Activated gamma-delta T cell treated with anti-CD3 and anti-CD28 coated beads, Interleukin-2, amount 50 U/mL, for 16 hours (primary cell): ENCODE results near the gene SCRN1.

ENCODE experiments used
- DNase-seq: peaks from one replicate; pipeline ENCODE4 v3.0.0-alpha.2; 2020; ENCODE audit warnings: low read depth

SCRN1 gene, protein sequence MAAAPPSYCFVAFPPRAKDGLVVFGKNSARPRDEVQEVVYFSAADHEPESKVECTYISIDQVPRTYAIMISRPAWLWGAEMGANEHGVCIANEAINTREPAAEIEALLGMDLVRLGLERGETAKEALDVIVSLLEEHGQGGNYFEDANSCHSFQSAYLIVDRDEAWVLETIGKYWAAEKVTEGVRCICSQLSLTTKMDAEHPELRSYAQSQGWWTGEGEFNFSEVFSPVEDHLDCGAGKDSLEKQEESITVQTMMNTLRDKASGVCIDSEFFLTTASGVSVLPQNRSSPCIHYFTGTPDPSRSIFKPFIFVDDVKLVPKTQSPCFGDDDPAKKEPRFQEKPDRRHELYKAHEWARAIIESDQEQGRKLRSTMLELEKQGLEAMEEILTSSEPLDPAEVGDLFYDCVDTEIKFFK

DNA sequence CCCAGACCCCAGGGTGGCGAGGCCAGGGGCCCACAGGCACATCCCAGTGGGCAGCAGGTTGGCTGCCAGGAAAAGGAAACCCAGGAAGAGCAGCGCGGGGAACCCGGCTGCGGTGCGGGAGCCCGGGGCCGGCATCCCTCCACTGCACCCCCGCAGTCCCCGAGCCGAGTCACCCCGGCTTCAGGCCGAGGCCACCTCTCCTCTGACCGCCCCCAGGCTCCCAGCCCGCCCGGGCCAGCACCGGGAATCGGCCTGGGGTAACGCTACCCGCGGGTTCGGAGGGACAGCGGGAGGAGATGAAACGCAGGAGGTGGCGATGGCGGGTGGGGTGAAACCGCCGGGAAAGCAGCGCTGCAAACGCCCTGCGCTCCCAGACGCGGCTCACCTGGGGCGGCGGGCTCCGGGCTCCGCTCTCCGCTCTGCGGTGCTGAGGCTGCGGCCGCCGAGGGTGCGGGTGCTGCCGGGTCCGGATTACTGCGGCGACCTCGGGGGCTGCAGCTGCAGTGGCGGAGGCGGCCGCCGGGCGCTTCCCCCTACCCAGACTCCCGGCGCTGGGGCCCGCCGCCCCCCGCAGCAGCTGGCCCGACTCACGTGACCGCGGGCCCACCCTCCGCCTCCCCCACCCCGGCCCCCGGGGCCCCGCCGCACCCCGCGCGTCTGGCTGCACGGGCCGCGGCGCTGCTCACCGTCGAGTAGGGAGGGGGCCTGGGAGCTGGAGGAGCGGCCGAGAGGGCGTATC is at the start of gene SCRN1:
TSS of gene SCRN1 (minus strand) at position 545 of the 739 bp plus-strand sequence. CDS start 20,734 bp downstream, outside the sequence.
- peak; percentile 3 for DNase-seq

DNA sequence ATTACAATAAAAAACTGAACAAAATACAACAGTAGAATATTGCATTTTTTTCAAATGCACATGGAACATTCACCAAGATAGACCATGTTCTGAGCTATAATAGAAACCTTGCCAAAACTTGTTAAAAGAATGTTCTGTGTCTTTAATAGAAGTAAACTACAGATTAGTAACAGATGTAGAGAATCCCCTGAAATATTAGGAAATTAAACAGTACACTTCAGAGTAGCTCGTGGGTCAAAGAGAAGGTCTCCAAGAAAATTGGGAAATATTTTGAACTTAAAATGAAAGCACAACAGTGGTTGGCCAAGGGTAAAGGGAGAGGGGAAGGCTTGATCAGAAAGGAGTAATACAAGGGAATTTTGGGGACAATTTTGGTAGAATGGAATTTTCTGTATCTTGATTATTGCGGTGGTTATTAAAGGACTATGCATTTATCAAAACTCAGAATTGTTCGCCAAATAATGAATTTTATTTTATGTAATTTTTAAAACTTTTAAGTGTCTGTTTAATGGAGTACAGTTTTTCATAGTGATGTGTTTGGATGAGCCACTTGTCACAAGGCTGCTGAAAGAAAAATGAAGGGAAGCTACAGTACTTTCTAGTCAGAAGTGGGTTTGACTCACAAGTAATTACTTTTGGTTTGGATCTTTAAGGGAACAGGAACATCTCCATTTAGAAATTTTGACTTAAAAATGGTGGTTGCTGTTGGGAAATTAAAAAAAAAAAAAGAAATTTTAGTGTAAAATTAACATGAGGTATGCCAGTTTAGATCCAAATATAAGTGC is 48.8 kb upstream of the SCRN1 start:
- DNase-seq, result no peak

DNA sequence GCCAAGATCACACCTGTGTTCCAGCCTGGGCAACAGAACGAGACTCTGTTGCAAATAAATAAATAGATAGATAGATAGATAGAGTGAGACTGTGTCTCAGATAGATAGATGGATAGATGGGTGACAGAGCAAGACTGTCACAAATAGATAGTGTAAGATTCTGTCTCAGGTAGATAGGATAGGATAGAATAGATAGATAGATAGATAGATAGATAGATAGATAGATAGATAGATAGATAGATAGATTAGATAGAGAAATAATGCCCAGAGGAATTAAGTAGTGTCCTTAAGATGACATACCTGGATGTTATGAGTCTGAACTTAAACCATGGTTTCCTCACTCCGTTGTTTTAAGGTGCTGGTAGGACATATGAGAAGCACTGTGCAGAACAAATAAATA is 46.6 kb upstream of the SCRN1 start:
- no peak for DNase-seq

DNA sequence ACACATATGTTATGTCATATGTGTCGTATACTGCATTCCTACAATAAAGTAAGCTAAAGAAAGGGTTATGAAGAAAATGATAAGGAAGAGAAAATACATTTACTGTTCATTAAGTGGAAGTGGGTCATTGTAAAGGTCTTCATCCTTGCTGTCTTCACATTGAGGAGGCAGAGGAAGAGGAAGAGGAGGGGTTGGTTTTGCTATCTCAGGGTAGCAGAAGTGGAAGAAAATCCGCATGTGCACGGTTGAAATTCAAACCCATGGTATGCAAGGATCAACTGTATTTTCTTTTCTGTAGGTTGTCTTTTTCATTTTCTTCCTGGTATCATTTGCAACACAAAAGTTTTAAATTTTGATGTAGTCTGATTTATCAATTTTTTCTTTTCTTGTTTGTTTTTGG is 44.9 kb upstream of the SCRN1 start:
- no peak for DNase-seq

DNA sequence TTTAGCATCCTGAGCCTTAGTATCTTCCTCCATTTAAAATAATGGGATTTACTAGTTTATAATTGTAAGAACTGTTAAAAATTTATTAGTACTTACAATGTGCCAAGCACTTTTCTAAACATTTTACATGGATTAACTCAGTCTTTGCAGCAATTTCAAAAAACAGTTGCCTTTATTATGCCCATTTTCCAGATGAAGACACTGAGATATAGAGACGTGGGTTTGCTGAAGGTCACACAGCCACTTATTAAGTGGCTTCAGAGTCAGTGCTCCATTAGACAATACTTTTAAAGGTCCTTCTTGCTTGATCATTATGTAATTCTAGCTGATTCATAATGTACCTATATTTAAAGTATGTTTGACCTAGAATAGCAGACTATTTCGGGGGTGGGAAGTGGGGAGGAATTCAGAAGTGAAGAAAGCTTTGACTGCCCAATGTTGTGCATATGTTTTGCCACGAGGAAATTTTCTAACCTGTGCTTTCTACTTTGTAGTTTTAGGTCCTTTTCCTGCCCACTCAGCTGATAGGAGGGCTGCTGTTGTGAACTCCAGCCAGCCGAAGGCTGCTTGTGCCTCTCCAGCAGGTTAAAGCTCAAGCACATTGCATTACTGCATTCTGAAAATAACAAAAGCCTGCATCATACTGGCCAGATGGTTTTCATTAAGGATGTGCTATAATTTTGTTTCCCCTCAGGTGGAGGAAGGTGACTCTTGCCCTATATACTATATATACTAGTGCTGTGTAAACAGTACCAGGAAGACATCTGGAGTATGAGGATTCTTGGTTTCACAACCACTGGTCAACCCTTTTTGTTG is 42.9 kb upstream of the SCRN1 start:
- DNase-seq, result no peak

DNA sequence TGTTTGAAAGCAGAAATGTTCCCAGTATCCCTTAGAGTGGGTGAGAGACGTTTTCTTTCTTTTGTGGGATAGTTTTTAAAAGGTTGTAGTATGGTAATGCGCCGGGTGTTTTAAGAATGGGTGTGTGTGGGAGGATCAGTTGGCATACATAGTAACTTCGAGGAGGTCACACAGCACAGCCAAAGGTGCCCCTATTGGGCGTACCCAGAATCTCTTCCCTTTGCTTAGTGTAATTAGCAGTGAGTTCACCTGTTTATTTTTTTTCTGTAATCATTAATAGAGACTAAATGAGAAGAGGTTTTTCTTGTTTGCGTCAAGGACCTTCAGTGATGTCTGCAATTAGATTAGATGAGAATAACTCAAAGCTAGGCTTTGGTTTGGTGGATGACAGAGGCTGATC is 40.1 kb upstream of the SCRN1 start:
- DNase-seq, result no peak

DNA sequence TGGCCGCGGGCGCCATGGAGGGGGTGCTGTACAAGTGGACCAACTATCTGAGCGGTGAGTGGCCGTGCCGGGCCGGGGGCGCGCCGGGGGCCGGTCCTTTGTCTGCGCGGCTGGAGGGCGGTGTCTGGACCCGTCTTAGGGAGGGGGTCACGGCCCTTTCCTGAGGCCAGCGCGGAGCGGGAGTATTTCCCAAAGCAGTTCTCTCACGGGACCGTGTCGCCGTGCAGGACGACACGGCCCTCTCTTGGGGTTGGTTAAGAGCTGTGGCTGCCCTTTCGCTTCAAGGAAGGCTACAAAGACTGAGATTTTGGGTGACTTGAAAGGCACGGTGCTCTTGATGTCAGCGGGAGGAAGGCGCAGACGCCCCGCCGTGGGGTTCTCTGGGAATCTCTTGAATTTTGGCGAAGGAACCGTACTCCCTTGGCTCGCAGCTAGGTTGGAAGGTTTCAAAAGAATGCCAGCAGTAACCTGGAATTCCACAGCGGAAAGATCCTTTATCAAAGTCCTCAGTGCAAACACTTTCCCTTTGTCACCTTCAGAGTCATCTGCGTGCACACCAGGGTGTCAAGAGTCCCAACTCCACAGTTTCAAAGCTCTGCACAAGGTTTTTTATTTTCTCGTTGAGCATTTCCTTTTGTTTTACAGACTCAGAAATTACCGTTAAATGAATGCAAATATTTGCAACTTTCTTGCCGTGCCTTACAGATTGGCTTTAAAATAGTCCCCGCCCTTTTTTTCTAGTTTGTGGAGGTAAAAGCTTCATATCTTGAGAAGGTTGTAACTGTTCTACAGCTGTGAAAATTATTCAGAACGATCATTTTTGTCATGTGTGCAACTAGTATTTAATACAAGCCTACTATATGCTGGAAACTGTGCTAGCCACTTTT is 39.4 kb upstream of the SCRN1 start:
- no peak for DNase-seq

DNA sequence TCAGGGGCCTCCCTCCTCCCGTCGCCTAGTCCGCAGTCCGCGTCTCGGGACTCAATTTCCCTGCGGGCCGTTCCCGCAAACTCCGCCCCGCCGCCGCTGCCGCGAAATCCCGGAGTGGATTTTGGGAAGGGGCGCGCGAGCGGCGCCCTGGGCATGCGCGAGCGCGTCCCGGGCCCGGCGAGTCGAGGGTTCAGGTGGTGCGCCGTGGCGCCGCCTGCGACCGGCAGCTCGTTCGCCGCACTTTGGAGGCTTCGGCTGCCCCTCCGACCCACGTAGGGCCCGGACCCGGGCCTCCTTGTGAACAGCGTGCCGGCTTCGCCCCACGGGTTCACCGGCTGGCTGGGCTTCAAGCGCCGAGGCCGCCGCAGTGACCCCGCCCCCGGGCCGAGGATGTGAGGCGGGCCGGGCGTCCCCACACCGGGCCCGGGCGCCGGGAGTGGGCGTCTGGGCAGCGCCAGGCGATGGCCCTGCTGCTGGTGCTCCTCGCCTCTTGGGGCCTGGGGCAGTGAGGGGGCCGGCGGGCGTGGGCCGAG is 38.7 kb upstream of the SCRN1 start, which contains the start of gene PLEKHA8:
TSS of gene PLEKHA8 (plus strand) at position 197 of the 533 bp plus-strand sequence. CDS start 351 bp downstream, outside the sequence.
- peak; percentile 77 for DNase-seq

DNA sequence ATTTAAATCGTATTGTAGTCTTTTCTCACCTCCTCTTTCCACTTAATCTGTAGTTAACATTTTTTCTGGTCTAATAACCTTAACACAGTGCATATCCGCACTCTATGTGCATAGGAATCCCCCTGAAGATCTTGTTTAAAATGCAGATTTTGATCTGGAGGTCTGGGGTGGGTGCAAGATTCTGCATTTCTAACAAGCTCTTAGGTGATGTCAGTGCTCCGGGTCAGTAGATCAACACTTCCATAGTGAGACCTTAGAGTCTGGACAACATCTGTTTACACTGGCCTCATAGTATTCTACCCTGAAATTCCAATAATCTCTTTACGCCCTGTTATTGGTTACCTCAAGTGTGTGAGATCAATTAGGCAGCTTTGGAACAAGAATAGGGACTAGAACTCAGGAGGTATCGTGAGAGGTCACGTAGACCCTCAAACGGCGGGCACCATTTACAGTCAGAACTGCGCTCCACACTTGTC is 38.2 kb upstream of the SCRN1 start:
- DNase-seq, result no peak

DNA sequence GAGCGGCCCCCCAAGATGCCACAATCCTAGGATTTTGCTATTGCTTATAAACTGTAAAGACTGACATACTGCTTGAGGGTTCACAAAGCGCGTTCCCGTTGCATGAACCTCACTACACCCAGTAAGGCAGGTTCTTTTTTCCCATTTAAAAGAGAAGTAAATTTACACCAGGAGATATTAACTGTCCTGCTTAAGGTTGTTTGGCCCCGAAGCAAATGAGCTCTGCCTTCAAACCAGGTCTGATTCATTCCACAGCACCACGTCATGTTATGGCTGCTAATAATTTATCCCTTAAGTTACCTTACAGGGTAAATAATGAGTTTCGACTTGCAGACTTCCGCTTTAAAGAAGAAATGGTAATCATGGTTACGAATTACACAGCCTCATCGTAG is 37.5 kb upstream of the SCRN1 start:
- DNase-seq, result no peak

DNA sequence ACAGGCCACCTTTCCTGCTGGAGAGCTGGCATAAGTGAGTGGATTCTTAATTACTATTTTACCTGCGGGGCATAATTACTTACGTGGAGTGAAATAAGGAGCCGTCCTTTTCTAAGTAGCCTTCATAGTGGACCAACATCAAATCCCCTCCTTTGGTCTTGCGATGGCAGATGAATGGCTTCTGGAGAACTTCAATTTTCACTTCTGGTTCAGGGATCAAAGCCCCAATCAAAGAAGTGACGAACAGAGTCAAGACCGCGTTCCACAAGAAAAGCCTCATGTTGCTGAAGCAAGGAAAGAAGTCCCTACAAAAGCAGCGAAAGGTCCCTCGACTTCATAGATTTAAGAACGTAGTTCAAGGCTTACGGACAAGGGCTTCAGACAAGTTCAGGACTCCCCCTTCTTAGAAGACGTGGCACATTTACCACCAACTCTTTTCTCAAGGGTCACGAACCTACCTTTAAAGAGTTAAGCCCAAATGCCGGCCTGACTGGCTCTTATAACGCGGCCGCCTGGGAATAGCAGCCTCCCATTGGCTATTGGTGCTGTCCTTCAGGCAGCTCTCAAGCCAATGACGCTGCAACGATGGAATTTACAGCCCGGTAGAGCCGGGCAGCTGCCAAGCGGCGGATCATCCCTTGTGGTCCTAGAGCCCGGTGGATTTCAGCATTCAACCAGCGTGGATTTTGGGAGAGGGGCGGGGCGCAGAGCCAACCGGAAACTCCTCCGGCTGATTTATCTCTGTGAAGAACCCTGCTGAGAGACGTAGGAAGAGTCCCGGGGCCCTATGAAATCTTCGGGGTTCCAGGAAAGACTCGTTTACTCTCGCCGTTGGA is 36.8 kb upstream of the SCRN1 start, which contains the start of gene FKBP14:
TSS of gene FKBP14 (minus strand) at position 474 of the 836 bp plus-strand sequence. CDS start at position 280, 194 bp downstream.
- peak; percentile 88 for DNase-seq

DNA sequence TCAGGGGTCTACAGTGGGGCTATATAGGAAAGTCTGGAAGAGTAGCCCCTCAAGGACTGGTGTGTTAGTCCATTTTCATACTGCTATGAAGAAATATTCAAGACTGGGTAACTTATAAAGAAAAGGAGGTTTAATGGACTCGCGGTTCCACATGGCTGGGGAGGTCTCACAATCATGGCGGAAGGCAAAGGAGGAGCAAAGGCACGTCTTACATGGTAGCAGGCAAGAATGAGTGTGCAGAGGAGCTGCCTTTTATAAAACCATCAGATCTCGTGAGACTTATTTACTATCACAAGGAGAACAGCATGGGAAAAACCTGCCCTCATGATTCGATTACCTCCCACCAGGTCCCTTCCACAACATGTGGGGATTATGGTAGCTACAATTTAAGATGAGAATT is 33.9 kb upstream of the SCRN1 start:
- DNase-seq, result no peak

DNA sequence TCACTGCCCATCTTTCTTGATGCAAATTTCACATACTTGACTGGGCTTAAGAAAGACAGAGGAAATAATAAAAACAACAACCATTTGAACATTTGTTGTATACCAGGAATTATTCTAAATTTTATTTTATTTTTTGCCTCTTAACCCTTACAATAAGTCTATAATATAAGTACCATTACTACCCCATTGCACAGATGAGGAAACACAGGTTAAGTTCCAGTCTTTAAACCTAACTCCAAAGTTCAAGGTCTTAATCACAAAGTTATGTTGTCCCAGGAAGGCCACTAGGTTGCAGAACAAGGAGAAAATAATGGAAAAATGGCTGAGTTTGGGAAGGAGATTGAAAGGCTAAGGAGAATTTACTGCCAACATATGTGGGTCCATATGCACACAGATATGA is 33.4 kb upstream of the SCRN1 start:
- no peak for DNase-seq

DNA sequence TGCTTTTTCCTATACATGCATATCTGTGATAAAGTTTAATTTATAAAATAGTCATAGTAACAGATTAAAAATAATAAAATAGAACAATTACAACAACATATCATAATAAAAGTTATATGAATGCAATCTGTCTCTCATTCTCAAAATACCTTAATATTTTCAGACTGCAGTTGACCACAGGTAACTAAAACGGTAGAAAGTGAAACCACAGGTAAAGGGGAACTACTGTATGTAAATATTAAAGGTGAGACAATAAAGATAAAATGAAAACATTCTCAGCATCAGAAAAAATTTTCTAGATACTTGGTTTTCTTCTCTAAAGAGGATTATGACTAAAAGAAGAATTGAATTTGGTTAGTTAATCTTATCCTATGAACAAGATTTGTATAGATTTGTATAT is 30.9 kb upstream of the SCRN1 start:
- DNase-seq, result no peak

DNA sequence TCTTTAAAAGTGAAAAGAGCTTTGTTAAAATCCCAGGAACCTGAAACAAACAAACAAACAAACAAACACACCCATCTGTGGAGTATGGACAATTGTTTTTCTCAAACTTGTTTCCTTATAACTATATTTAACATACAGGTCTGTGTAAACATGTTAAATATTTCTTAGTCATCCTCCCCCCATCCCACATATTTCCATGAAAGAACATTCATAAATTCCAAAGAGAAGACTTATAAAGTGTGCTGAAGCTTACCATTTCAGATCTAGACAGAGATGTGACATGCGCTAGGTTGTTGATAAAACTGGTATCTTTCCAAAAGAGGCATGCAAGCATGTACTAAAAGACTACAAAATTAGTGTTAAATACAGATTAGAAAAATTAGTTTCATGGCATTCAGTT is 30.4 kb upstream of the SCRN1 start:
- DNase-seq, result no peak

DNA sequence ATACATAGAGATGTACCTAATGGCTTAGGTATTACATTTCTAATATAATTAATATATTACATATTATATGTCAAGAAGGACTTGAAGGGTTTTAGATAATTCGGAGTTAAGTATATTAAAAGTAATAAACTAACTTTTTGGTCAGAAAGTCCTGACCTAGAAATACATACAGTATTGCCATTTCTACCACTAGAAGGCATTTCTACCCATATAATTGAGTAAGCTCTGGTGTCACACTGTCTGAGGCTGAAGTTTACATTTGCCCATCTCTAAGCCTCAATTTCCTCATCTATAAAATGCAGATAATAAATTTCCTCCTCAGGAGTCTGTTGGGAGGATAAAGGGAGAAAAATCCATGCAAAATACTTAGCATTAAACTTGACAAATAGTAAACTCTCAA is 29.8 kb upstream of the SCRN1 start:
- DNase-seq, result no peak

DNA sequence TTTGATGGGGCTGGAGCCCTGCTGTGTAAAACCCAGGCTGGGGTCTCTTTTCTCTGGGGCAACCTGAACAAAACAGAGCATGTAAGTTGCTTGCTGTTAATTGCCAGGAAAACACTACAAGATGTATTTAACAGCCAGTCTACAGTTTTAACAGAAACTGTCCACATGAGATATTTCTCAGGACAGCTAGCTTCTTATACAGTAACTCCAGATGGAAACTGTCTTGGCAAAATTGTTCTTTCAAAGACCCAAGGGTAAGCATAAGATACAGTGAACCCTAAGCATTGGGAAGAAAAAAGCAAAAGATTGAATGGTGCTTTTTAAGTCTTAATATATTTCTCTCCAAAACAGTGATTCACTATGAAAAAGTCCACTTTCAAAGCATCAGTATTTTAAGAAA is 28.9 kb upstream of the SCRN1 start:
- no peak for DNase-seq

DNA sequence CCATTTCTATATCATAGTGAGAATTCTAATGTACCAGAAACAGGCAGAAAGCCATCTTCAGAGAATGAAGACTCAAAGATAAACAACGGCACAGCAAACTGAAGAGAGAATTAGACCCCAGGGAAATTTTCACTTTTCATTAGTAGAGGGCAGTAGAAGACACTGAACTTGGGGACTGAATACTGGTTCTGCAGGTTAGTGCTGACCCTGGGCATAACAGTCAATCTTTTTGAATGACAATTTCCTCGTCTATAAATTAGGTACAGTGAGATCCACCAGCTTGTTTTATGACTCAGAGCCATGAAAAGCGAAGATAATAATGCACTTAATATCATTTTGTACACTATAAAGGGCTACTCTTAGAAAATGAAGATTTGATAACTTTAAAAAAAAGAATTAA is 23.2 kb upstream of the SCRN1 start:
- no peak for DNase-seq

DNA sequence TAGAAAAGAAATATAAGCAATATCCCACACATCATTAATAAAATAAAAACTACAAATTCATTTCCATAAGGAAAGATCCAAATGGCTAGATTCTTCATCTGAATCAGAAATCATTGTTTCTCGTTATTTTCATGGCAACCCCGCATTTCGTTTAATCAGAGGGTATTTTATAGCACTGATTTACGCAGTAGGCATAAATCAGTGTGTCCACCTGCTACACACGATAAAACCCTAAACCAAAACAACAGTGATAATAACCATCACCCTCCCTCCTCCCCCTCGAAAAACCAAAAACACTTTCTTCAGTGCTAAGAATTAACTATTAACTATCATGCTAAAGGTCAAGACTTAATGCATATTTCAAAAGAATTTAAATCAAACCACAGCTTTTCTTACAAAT is 20.4 kb upstream of the SCRN1 start:
- no peak for DNase-seq
